ENCODE results near the gene STX16. TPM values are rescaled to one million over a fixed set of nuclear protein-coding genes. Genes with fewer than 3 reads are reported as not detected.

STX16 gene
- total RNA-seq, 1 experiment from 2014 or later = 41.9 TPM

- Histone ChIP-seq H3K9me3 (ENCODE audit: control insufficient read depth, insufficient read depth, low read depth, low read length) (no peaks in the 10 kb centered on the region), H3K27me3 (ENCODE audit: control insufficient read depth, insufficient read depth, low read length) (no peaks in the 10 kb centered on the region), H3K36me3 (ENCODE audit: control insufficient read depth, insufficient read depth, low read length) (0 out of 2 replicates have a peak, but pooled peaks cover 2% of the 10 kb centered on the region), H3K4me1 (ENCODE audit: control insufficient read depth, insufficient read depth, low read length) (peaks cover 5% of the 10 kb centered on the region; the same call in 1 of the 2 replicates), H3K4me3 (ENCODE audit: low read depth in 2 of 2, low read length in 2 of 2) (no peak overlapping the region), H3K27ac (ENCODE audit: low read length) (no peak overlapping the region)
- intact Hi-C loops (cut with micrococcal nuclease; ENCODE audit: unreplicated experiment) (no loop called here), in situ Hi-C loops (cut with HindIII; ENCODE audit: low pct_unique_long_range_greater_than_20kb, low sequenced_read_pairs) (no loop called here)
- DNase-seq (ENCODE audit: low read depth, low spot score) = no peak
- ATAC-seq = no peak
- TF ChIP-seq CTCF (IDR thresholded peaks at IDR 0.05) = no peak
- no TSS peak for BruUV-seq (replicated peaks)
- POLR2A ChIA-PET = no interaction called here
- CTCF ChIA-PET = no interaction called here
Observed at GRCh38 chr20:58697867-58698703, 47.0 kb downstream of the STX16 start.

- Histone ChIP-seq H3K4me1 (ENCODE audit: control insufficient read depth, insufficient read depth, low read length) (no peaks in the 10 kb centered on the region), H3K27me3 (ENCODE audit: control insufficient read depth, insufficient read depth, low read length) (no peaks in the 10 kb centered on the region), H3K9me3 (ENCODE audit: control insufficient read depth, insufficient read depth, low read depth, low read length) (no peaks in the 10 kb centered on the region), H3K4me3 (ENCODE audit: low read depth in 2 of 2, low read length in 2 of 2) (no peak overlapping the region), H3K36me3 (ENCODE audit: control insufficient read depth, insufficient read depth, low read length) (0 out of 2 replicates have a peak, but pooled peaks cover 2% of the 10 kb centered on the region), H3K27ac (ENCODE audit: low read length) (no peak overlapping the region)
- intact Hi-C loops (cut with micrococcal nuclease; ENCODE audit: unreplicated experiment) = no loop called here
- TF ChIP-seq TCF7L2 (IDR thresholded peaks at IDR 0.05; ENCODE audit: low read depth, low read length) (no peak), CTCF (IDR thresholded peaks at IDR 0.05) (no peak)
- DNase-seq (ENCODE audit: low read depth, low spot score) (no peak), ATAC-seq (no peak)
- CTCF ChIA-PET = no interaction called here
- no TSS peak for BruUV-seq (replicated peaks)
- POLR2A ChIA-PET = no interaction called here
- in situ Hi-C loops (cut with HindIII; ENCODE audit: low pct_unique_long_range_greater_than_20kb, low sequenced_read_pairs) = no loop called here
Observed at GRCh38 chr20:58698741-58699622, 47.9 kb downstream of the STX16 start.

GRCh38 chr20:58699623-58700107 lies 48.6 kb downstream of the STX16 start:
- Histone ChIP-seq H3K9me3 (ENCODE audit: control insufficient read depth, insufficient read depth, low read depth, low read length) (no peaks in the 10 kb centered on the region), H3K27ac (ENCODE audit: low read length) (no peak overlapping the region), H3K36me3 (ENCODE audit: control insufficient read depth, insufficient read depth, low read length) (0 out of 2 replicates have a peak, but pooled peaks cover 2% of the 10 kb centered on the region), H3K4me3 (ENCODE audit: low read depth in 2 of 2, low read length in 2 of 2) (no peak overlapping the region), H3K27me3 (ENCODE audit: control insufficient read depth, insufficient read depth, low read length) (no peaks in the 10 kb centered on the region), H3K4me1 (ENCODE audit: control insufficient read depth, insufficient read depth, low read length) (no peaks in the 10 kb centered on the region)
- BruUV-seq (replicated peaks) = no TSS peak
- no peak for ATAC-seq
- in situ Hi-C loops (cut with HindIII; ENCODE audit: low pct_unique_long_range_greater_than_20kb, low sequenced_read_pairs) (no loop called here), intact Hi-C loops (cut with micrococcal nuclease; ENCODE audit: unreplicated experiment) (no loop called here)
- no peak for DNase-seq (ENCODE audit: low read depth, low spot score)
- ChIA-PET CTCF (no interaction called here), POLR2A (no interaction called here)
- TF ChIP-seq SIN3A (IDR thresholded peaks at IDR 0.05; ENCODE audit: borderline replicate concordance, insufficient read depth, low read depth, low read length) (no peak), CTCF (IDR thresholded peaks at IDR 0.05) (no peak), TCF7L2 (IDR thresholded peaks at IDR 0.05; ENCODE audit: low read depth, low read length) (no peak), REST (IDR thresholded peaks at IDR 0.05; ENCODE audit: insufficient read depth in 1 of 2, low read depth in 2 of 2, low read length in 1 of 2) (no peak), POLR2AphosphoS5 (IDR thresholded peaks at IDR 0.05; ENCODE audit: low read depth, low read length) (no peak)
